NB4 (cell line): ENCODE measurements around the gene RAB11FIP3.

ENCODE experiments used
- CTCF ChIP-seq: IDR thresholded peaks from one replicate; pipeline ENCODE4 v1.5.1; 2012; ENCODE audit warnings: low read depth, low read length
- MAX ChIP-seq: IDR thresholded peaks from 2 replicates; pipeline ENCODE4 v1.6.1; 2011; ENCODE audit warnings: low read depth, low read length
- POLR2A ChIP-seq: IDR thresholded peaks from 2 replicates; pipeline ENCODE4 v1.6.1; 2011; ENCODE audit warnings: mild to moderate bottlenecking; ENCODE audit not compliant: insufficient read length; ENCODE audit errors: extremely low read depth

- TF ChIP-seq CTCF (no peak), POLR2A (no peak), MAX (no peak)
These were observed 45.0 kb downstream of the RAB11FIP3 start for GRCh38 chr16:470418-470817.
